SH-SY5Y (cell line): Measurements from ENCODE around the gene OGFOD1.

Experiments
- GATA2 ChIP-seq: IDR thresholded peaks from 2 replicates; pipeline ENCODE4 v1.6.1; 2011; ENCODE audit warnings: mild to moderate bottlenecking, low read depth, low read length
- GATA3 ChIP-seq: IDR thresholded peaks from 2 replicates; pipeline ENCODE4 v1.6.1; 2011; ENCODE audit warnings: low read depth, mild to moderate bottlenecking, low read length, moderate library complexity

OGFOD1 gene

GRCh38 chr16:56451753-56452689, 667 bp downstream of the OGFOD1 start:
- TF ChIP-seq GATA2 (no peak), GATA3 (no peak)

DNA sequence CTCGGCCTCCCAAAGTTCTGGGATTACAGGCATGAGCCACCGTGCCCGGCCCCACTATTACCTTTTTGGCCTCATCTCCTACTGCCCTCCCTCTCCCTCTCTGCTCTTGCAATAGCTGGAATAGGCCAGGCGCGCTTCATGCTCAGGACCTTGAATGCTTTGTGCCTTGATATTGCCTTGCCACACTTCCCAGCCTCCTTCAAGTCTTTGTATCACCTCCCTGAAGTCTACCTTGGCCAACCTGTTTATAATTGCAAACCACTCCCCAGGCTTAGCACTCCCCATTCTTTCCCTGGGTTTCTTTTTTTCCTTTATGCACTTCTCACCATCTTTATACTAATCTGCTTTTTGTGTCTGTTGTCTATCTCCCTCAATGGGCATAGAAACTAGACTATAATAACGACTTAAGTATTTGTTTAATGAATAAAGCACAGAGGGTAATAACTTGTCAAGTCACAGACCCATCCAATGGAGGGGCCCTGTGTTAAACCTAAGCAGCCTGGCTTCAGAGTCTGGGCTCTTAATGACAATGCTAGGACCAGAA, 6.6 kb downstream of the OGFOD1 start:
- TF ChIP-seq GATA2, result no peak
- TF ChIP-seq GATA3, result no peak

DNA sequence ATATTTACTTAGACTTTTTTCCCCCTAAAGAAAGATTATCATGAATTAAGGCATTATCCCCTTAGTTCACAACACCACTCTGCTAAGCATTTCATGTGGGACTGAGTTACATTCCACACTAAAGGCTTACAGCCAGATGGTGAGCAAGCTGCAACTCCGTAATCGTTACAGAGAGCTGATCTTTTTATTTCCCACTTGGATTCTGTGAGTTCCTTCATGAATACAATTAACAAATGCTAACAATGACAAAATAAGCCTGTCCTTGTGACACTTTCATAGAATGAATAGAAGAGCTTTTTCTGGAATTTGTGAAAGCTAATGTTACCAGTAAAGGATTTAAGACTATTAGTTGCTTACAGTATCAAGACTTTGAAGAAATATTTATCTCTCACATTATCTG, 8.7 kb downstream of the OGFOD1 start:
- TF ChIP-seq GATA3, result no peak
- TF ChIP-seq GATA2, result no peak

DNA sequence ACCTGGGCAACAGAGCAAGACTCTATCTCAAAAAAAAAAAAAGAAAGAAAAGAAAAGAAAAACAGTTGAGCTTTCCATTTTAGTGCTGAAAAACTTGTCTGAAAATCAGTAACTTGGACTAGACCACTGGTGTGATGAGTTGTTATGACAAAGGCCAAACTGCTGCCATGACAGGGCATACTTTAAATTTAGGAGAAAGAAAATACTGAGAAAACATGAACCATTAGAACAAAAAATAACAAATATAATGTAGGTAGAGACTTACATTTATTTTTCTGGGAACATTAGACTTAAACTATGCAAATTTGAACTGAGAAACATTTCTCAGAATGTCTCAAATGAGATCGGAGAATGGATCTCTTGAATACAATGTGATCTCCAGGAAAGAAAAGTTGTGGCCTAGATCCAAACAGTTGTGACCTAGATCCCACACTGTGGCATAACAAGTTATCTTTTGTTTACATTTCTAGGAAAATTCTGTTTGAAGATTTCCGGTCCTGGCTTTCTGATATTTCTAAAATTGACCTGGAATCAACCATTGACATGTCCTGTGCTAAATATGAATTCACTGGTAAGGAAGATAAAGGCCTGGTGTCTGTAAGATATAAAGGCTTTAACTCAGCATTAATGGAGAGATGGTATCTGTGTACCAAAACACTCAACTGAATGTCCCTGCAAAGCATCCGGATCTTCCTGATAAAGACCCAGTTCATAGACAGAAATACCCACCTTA, 10.9 kb downstream of the OGFOD1 start:
- TF ChIP-seq GATA2, result peak; percentile 85; the same call in 1 of the 2 replicates
- TF ChIP-seq GATA3, result peak; percentile 85

GRCh38 chr16:56463153-56463552, 11.8 kb downstream of the OGFOD1 start:
- TF ChIP-seq GATA2 (no peak), GATA3 (no peak)

DNA sequence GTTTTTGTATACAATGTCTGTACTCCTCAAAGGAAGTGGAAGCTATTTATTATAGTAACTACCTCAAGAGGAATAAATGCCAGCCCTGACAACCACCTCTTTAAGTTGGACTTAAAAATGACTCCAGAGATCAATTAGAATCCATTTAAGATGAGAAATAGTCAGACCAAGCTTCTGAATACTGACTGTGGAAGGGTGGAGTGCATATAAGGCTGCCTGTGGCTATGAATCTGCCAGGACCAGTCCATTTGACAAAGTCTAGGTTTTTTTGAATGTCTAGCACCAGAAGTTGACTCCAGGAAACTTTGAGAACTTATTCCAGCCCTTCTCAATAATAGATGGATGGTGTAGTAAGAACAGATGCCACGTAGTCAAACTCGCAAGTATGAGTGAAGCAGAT, 15.0 kb downstream of the OGFOD1 start:
- no peak for TF ChIP-seq GATA3

- TF ChIP-seq GATA2, result no peak
- TF ChIP-seq GATA3, result no peak
Measured at GRCh38 chr16:56468800-56469199, 17.4 kb downstream of the OGFOD1 start.

- no peak for TF ChIP-seq GATA2
- no peak for TF ChIP-seq GATA3
Measured at GRCh38 chr16:56469748-56470147, 18.4 kb downstream of the OGFOD1 start.

DNA sequence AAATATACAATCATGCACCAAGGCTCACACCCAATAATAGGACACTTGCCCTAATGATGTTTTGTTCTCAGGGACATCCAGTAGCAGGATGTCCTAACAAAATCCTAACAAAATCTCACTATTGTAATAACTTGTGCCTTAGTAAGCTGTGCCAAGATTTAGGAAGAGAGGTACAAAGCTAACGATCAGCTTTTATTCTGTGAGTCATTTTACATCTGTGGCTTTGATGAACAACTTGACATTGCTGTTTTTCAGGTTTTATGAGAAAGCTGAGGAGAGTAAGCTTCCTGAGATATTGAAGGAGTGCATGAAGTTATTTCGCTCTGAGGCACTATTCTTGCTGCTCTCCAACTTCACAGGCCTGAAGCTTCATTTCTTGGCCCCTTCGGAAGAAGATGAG, 18.9 kb downstream of the OGFOD1 start:
- TF ChIP-seq GATA2 (no peak), GATA3 (no peak)

GRCh38 chr16:56470666-56471065, 19.3 kb downstream of the OGFOD1 start:
- no peak for TF ChIP-seq GATA2

GRCh38 chr16:56475201-56475600, 23.8 kb downstream of the OGFOD1 start:
- no peak for TF ChIP-seq GATA2
- no peak for TF ChIP-seq GATA3

DNA sequence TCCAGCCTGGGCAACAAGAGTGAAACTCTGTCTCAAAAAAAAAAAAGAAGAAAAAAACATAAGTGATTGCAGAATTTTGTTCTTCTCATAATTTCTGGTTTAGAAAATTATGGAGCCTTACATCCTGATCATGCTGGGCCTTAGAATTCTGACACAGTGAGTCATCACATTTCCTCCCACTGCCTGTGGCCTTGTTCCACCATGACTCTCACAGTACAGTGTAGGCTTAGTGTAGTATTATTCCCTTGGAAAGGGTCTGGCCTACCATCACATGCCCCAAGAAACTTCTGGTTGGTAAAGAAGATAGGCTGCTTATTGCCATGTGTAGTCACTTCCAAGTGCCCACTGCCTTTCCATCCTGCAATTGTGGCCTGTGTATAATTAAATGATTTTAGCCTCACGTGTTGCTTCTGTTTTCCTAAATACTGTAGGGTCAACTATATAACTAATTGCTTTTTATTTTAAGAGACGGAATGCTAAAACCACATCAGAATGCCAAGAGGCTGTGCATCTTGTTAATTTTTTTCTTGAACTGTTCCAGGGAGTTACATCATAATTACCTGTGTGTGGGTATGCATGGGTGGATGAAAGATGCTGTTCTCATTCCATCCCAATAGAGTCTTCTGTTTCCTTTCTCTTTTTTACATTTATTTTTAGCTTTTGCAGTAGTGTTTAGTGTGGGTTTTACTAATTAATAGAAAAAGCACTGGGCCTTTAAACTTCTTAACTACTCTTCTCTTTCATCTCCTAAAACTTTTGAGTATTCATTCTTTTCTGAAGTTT, 25.9 kb downstream of the OGFOD1 start:
- no peak for TF ChIP-seq GATA3
- no peak for TF ChIP-seq GATA2

DNA sequence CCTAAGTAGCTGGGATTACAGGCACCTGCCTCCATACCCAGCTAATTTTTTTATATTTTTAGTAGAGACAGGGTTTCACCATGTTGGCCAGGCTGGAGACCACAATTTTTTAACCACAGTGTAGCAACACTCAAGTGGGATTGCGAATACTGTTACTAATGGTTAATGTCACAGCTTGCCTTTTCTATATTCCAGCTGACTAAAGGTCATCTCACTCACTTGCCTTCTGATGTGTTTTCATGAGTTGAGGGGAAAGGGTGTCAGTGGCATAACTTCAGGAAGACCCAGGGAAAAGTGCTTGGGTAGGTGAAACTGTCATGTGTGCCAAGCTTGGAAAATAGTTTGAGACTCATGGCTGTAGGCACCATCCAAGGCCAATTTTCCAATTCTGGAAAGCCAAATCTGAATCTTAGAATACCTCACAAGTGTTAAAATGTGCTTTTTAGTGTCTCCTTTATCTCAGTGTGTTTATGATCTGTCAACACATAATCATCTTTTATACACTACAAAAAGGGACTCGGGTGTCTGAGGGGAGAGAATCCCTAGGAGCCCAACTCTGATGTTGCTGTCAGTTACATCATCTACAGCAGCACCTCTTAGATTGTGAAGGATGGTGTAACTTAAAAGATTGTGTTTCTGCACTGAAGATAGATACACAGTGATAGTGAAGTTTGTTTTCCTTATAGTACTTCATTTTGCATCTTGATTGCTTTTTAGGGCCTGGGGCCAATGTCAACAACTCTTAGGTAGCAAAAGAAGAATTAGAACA, 27.1 kb downstream of the OGFOD1 start:
- no peak for TF ChIP-seq GATA2
- no peak for TF ChIP-seq GATA3

GRCh38 chr16:56479469-56479868, 28.1 kb downstream of the OGFOD1 start:
- TF ChIP-seq GATA2 (no peak), GATA3 (no peak)
